Lower lobe of right lung (tissue), 2 donors: ENCODE measurements around the gene FCRL6. TPM values are rescaled to one million over a fixed set of nuclear protein-coding genes. Genes with fewer than 3 reads are reported as not detected.

Experiments used
- ATAC-seq, 2 donors: fragments of 200-7000 bp; cut with Tn5 transposase; one replicate each; pipeline ENCODE4 v1.9.1; 2020 to 2022; ENCODE audit warnings: mild to moderate bottlenecking in 2 of 2, moderate library complexity in 2 of 2
- DNase-seq: peaks from one replicate; pipeline ENCODE4 v3.0.0-alpha.2; 2020
- H3K27ac ChIP-seq: fragments of 200-600 bp; one replicate; pipeline ENCODE4 v1.8.0; 2022
- H3K27me3 ChIP-seq: fragments of 200-600 bp; one replicate; pipeline ENCODE4 v1.8.0; 2022; ENCODE audit warnings: low read depth
- H3K36me3 ChIP-seq: fragments of 200-600 bp; one replicate; pipeline ENCODE4 v1.8.0; 2022; ENCODE audit warnings: mild to moderate bottlenecking
- H3K4me1 ChIP-seq: fragments of 200-600 bp; one replicate; pipeline ENCODE4 v1.8.0; 2022
- H3K4me3 ChIP-seq: fragments of 200-600 bp; one replicate; pipeline ENCODE4 v1.8.0; 2022; ENCODE audit warnings: mild to moderate bottlenecking
- H3K9me3 ChIP-seq: fragments of 200-600 bp; one replicate; pipeline ENCODE4 v1.8.0; 2022
- intact Hi-C: fragments of 100-400 bp; cut with DNase I; formaldehyde crosslinking; loops from one replicate; pipeline ENCODE4 v1.11.0; 2022
- long read RNA-seq: library from polyadenylated mRNA; unstranded; transcript quantifications from one replicate; pipeline ENCODE4 v2.0.0, GENCODE V29; 2021
- total RNA-seq: library from RNA; stranded (reverse); fragmentation: NEBNext Ultra II Directional; extraction: Animal tissue kit (Norgen Biotek cat#: 25700); gene quantifications from one replicate; pipeline ENCODE4 v1.2.1, GENCODE V29; 2021
- TF ChIP-seq, protein P1 (sequence below): fragments of 200-600 bp; IDR thresholded peaks from one replicate; pipeline ENCODE4 v1.8.0; 2022; ENCODE audit warnings: antibody characterized with exemption, mild to moderate bottlenecking
- donor health status: DM: no; HTN: yes; CAD: no; lungs with severe emphysema.

FCRL6 gene, protein sequence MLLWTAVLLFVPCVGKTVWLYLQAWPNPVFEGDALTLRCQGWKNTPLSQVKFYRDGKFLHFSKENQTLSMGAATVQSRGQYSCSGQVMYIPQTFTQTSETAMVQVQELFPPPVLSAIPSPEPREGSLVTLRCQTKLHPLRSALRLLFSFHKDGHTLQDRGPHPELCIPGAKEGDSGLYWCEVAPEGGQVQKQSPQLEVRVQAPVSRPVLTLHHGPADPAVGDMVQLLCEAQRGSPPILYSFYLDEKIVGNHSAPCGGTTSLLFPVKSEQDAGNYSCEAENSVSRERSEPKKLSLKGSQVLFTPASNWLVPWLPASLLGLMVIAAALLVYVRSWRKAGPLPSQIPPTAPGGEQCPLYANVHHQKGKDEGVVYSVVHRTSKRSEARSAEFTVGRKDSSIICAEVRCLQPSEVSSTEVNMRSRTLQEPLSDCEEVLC
- total RNA-seq, result 2.3 TPM
- long read RNA-seq, partial matches to known transcripts, result 0 of 1 reads
- long read RNA-seq, other reads (novel, unspliced or antisense), result 1 of 1 reads

DNA sequence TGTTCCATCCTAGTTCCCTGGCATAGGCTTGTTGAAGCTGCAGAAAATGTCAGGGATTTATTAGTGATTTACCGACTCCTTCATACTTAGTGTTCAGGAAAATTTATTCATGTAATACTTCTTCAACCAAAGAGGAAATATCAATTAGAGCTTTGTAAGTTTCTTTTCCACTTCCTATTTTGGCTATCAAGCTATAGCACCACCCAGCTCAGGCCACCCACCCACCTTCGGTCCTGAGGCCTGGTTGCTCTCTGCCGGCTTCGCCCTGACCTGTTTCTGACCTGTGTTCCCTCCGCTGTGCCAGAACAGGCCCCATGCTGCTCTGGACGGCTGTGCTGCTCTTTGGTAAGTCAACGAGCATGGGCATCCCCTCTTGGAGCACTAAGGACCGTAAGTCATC, at the start of gene FCRL6:
Gene FCRL6, plus strand, starts transcription at position 250 of the 400 bp plus-strand sequence. Its CDS starts 65 bp downstream, at position 315.
- Histone ChIP-seq H3K4me1 (peaks cover 22% of the 10 kb centered on the region), H3K4me3 (no peak within 1 kb of the TSS), H3K36me3 (no peaks in the 10 kb centered on the region), H3K27ac (no peak within 1 kb of the TSS), H3K9me3 (no peaks in the 10 kb centered on the region), H3K27me3 (no peaks in the 10 kb centered on the region)
- TF ChIP-seq, protein P1, sequence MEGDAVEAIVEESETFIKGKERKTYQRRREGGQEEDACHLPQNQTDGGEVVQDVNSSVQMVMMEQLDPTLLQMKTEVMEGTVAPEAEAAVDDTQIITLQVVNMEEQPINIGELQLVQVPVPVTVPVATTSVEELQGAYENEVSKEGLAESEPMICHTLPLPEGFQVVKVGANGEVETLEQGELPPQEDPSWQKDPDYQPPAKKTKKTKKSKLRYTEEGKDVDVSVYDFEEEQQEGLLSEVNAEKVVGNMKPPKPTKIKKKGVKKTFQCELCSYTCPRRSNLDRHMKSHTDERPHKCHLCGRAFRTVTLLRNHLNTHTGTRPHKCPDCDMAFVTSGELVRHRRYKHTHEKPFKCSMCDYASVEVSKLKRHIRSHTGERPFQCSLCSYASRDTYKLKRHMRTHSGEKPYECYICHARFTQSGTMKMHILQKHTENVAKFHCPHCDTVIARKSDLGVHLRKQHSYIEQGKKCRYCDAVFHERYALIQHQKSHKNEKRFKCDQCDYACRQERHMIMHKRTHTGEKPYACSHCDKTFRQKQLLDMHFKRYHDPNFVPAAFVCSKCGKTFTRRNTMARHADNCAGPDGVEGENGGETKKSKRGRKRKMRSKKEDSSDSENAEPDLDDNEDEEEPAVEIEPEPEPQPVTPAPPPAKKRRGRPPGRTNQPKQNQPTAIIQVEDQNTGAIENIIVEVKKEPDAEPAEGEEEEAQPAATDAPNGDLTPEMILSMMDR, result no peak
- intact Hi-C loops, result no loop called here
- DNase-seq (no peak), ATAC-seq (no peak)

DNA sequence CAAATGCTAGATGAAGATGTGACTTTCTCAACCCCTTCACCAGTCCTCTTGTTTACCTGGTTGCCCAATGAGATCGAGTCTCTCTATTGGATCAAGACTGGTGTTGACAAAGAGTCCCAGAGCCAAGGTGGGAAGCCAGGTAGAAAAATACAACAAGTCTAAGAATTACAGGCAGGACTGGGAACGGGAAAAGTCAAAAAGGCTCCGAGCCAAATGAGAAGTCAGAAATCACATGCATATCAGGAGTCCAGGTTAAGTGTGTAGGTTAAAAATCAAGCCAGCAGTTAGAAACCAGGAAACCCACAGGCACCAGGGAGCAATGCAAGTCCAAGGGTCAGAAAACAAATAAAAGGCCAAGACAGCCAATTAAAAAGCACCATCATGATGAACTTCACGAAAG, 48.8 kb upstream of the FCRL6 start:
- no peak overlapping the region for H3K4me3 ChIP-seq
- DNase-seq (no peak), ATAC-seq (peak in 1 of 2 donors; percentile 27)
- H3K36me3 ChIP-seq, result no peaks in the 10 kb centered on the region
- H3K27ac ChIP-seq, result peak overlapping the region; percentile 34
- TF ChIP-seq, protein P1, result no peak
- no peaks in the 10 kb centered on the region for H3K9me3 ChIP-seq
- intact Hi-C loops, result no loop called here
- H3K27me3 ChIP-seq, result no peaks in the 10 kb centered on the region
- H3K4me1 ChIP-seq, result peaks cover 46% of the 10 kb centered on the region

DNA sequence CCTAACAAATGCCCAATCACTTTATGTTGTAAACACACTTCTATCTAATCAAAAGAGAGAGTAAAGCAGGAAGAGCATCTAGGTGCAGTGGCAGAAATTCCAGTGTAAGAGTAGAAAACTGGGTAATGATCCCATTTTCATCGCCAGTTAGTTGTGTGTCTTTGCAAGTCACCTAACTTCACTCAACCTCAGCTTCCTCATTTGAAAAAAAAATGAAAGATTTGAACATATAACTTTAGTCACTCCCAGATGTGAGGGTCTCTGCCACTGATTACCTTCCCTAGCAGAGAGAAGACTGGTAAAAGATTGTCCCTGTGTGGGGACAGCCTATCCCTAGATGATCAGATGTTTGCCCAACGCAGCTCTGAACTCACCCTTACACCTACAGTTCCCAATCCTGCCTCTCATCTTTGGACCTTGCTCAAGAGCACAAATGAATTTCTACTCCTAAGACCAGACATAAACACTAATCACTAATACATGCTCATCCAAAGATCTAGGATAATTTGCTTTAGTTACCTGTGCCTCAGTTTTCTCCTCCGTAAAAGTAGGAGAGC, 46.6 kb upstream of the FCRL6 start:
- ATAC-seq, result no peak
- intact Hi-C loops, result no loop called here
- Histone ChIP-seq H3K27me3 (no peaks in the 10 kb centered on the region), H3K4me1 (peaks cover 46% of the 10 kb centered on the region), H3K36me3 (no peaks in the 10 kb centered on the region), H3K9me3 (no peaks in the 10 kb centered on the region), H3K4me3 (no peak overlapping the region), H3K27ac (no peak overlapping the region)
- DNase-seq, result no peak
- TF ChIP-seq, protein P1, result no peak

DNA sequence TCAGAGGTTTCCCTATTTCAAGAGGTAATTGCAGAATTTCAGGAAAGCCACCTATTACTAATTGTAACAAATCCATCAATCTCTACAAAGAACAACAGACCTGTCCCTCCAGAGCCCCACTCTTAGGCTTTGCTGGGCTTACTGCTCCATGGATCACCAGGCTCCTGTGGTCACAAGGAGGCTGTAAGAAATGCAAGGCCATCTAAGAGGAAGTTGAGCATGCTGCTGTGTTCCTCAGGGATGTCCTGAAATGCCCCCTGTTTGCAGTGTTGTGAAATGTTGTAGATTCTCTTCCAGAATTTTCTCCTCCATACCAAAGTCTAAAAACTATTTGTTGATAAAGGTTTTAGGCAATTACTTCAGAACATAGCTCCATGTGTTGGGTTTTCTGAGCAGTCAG, 45.8 kb upstream of the FCRL6 start:
- DNase-seq, result no peak
- Histone ChIP-seq H3K36me3 (no peaks in the 10 kb centered on the region), H3K4me3 (no peak overlapping the region), H3K4me1 (peaks cover 42% of the 10 kb centered on the region), H3K27ac (no peak overlapping the region), H3K9me3 (no peaks in the 10 kb centered on the region), H3K27me3 (no peaks in the 10 kb centered on the region)
- intact Hi-C loops, result no loop called here
- TF ChIP-seq, protein P1, result no peak
- peak; percentile 33 to 63 for ATAC-seq

DNA sequence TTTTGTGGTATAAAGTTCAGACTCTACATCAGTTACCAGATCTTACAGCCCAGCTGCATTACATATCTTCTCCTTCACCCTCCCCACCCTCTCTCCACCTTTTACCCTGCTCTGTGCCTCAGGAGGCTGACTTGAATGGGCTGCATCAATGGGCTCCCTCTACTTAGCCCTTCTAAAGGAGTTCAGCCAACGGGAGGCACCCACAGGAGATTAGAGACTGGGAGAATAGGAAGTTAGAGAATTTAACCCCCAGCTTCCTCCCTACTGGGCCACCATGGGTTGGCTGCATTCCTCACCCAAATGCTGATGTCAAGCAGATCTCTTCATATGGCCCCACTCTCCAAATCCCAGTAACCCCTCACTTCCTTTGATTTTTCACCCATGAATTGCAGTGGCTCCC, 38.5 kb upstream of the FCRL6 start:
- Histone ChIP-seq H3K4me3 (no peak overlapping the region), H3K27me3 (no peaks in the 10 kb centered on the region), H3K4me1 (no peaks in the 10 kb centered on the region), H3K9me3 (no peaks in the 10 kb centered on the region), H3K27ac (no peak overlapping the region), H3K36me3 (no peaks in the 10 kb centered on the region)
- intact Hi-C loops, result no loop called here
- TF ChIP-seq, protein P1, result no peak
- no peak for ATAC-seq
- no peak for DNase-seq
